HG03432 (cell line): ENCODE results near the gene SMARCB1.

Experiments used
- ATAC-seq: cut with Tn5 transposase; IDR thresholded peaks from one replicate; pipeline ENCODE4 v1.9.1; 2021; ENCODE audit warnings: mild to moderate bottlenecking, moderate library complexity; ENCODE audit not compliant: unreplicated experiment

Gene SMARCB1

GRCh38 chr22:23828800-23829680, 42.3 kb downstream of the SMARCB1 start:
- no peak for ATAC-seq

- no peak for ATAC-seq
These were observed 43.1 kb downstream of the SMARCB1 start for GRCh38 chr22:23829845-23830372.

GRCh38 chr22:23831261-23831660, 44.5 kb downstream of the SMARCB1 start:
- no peak for ATAC-seq

GRCh38 chr22:23831781-23832180, 45.0 kb downstream of the SMARCB1 start:
- ATAC-seq = no peak

GRCh38 chr22:23832226-23833016, 45.7 kb downstream of the SMARCB1 start:
- no peak for ATAC-seq

- ATAC-seq = no peak
These were observed 46.4 kb downstream of the SMARCB1 start for GRCh38 chr22:23833017-23833751.

GRCh38 chr22:23833911-23834317, 47.1 kb downstream of the SMARCB1 start:
- ATAC-seq = no peak

GRCh38 chr22:23834406-23834792, 47.6 kb downstream of the SMARCB1 start:
- ATAC-seq = no peak

- ATAC-seq = no peak
These were observed 48.2 kb downstream of the SMARCB1 start for GRCh38 chr22:23834793-23835483.

GRCh38 chr22:23835484-23836144, 48.8 kb downstream of the SMARCB1 start:
- no peak for ATAC-seq

GRCh38 chr22:23836281-23836680, 49.5 kb downstream of the SMARCB1 start:
- no peak for ATAC-seq

GRCh38 chr22:23836692-23837495, 50.1 kb downstream of the SMARCB1 start:
- ATAC-seq = no peak

GRCh38 chr22:23837496-23837859, 50.7 kb downstream of the SMARCB1 start:
- no peak for ATAC-seq

- peak; percentile 5 for ATAC-seq
These were observed 51.3 kb downstream of the SMARCB1 start for GRCh38 chr22:23837911-23838680.

- ATAC-seq = peak; percentile 79
These were observed 52.1 kb downstream of the SMARCB1 start, which contains the start of gene DERL3 for GRCh38 chr22:23838681-23839468. Gene DERL3 (minus strand): TSS chr22:23839006. CDS start chr22:23838987, 19 bp downstream.

GRCh38 chr22:23840026-23840425, 53.3 kb downstream of the SMARCB1 start:
- no peak for ATAC-seq

GRCh38 chr22:23841292-23841691, 54.5 kb downstream of the SMARCB1 start:
- no peak for ATAC-seq
